ENCODE data around the gene RAPGEF5.
A peak's percentile ranks its signal among the peaks of the same experiment; 100 is the strongest.

Gene RAPGEF5

DNA sequence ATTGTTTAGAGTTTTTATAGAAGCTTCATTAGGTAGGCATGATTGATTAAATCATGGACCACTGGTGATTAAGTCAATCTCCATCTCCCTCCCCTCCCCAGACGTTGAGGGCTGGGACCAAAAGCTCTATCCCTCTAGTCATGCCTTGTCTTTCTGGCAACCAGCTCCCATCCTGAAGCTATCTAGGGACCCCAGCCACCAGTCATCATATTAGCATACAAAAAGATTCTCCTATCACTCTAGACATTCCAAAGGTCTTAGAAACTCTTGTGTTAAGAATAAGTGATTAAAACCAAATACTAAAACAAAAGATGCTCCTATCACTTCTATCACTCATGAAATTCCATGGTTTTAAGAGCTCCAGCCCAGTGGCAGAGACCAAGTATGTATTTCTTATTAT lies 178.2 kb downstream of the RAPGEF5 start:
- DNase-seq: no peak
- intact Hi-C loops (cut with DNase I): no loop called here

DNA sequence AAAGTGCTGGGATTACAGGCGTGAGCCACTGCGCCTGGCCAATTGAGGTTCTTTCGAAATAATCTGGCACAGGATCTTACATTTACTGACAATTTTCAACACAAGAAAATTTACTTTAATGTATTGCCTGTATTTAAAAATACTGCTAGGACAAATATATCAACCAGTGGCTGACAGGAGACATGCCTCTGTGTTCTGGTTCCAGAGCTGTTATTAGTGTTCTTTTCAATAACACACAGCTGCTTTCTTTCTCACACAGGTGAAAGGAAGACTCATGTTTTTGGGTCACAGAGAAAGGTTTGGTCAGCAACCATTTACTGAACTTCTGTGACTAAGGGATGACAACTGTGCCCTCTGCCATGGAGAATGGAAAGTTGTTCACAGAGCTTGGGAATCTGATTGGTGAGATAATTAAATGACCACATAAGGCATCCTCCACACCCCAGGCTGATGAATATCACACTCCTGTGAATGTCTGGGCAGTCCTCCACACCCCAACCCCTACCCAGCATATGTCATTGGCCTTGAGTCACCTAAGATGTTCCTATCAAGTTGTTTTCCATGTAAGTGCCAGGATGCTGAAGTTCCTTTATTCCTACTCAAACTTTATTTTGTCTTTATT lies 180.1 kb downstream of the RAPGEF5 start:
- DNase-seq: no peak
- intact Hi-C loops (cut with DNase I): no loop called here

- no peak for DNase-seq
- intact Hi-C loops (cut with DNase I): no loop called here
Measured at GRCh38 chr7:22174574-22174953, 182.4 kb downstream of the RAPGEF5 start.

- peak in 1 of 10 donors; percentile 69 for DNase-seq
- intact Hi-C loops (cut with DNase I): no loop called here
Measured at GRCh38 chr7:22173685-22174573, 183.0 kb downstream of the RAPGEF5 start.

GRCh38 chr7:22168129-22168634 lies 188.8 kb downstream of the RAPGEF5 start:
- intact Hi-C loops (cut with DNase I): no loop called here
- DNase-seq: no peak

GRCh38 chr7:22167482-22167881 lies 189.5 kb downstream of the RAPGEF5 start:
- intact Hi-C loops (cut with DNase I): no loop called here
- no peak for DNase-seq

- intact Hi-C loops (cut with DNase I): no loop called here
- no peak for DNase-seq
Measured at GRCh38 chr7:22166928-22167327, 190.0 kb downstream of the RAPGEF5 start.

DNA sequence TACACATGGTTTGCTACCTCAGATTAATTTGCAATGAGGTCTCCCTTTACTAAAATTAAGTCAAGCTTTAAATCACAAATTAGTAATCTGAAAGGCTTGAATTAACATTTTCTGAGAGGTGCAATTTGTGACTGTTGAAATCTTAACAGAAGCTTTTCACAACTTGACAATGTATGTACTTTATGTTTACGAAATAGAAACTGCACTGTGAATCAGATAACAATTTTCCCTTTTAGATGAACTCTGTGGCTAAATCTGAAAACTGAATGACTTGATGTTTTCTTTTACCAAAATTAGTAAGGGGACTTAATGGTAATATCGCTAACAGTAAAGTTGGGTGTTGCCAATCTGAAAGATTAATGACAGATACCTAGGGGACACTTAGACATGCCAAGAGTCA lies 197.6 kb downstream of the RAPGEF5 start:
- no peak for DNase-seq
- intact Hi-C loops (cut with DNase I): loop anchor here (5.0 kb wide), 1 partner anchor 33 kb away; no protein-coding TSS in a partner anchor

DNA sequence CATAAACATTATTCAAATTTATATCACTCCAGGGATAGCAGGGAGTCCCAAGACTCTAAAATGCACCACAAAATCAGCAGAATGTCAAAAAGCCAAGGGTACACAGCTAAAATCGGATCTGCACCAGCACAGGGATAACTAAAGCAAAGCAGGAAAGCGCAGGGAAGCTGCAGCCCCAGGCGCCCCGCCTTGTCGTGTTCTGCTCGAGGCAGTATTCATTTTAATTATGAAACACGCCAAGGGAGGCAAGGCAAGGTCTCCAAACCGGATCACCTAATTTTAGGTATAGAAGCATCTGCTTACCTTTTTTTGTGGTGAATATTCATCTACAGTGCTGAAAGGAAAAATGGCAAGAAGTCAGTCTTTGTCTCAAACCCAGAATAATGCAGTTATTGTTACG lies 199.4 kb downstream of the RAPGEF5 start:
- intact Hi-C loops (cut with DNase I): loop anchor here (5.0 kb wide), 1 partner anchor 35 kb away; no protein-coding TSS in a partner anchor
- DNase-seq: no peak

DNA sequence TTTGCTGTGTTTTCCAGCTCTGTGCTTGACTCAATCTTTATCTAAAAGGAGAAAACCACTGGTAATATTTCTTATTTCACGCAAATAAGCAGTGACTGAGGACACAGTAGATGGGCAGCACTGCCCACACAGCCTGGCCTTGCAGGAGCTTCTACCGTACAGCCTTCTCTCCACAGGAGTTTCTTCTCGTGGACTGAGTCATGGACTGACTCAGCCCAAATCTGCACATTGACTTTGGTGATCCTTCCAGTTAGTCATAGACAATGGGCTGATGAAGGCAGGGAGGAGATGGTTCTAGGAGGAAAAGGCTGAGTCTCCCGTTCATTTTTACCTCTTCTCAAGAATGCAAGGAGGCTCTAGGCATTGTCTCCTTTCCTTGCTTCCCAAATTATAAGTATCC lies 200.7 kb downstream of the RAPGEF5 start:
- DNase-seq: peak in 1 of 10 donors; percentile 67
- intact Hi-C loops (cut with DNase I): loop anchor here (5.0 kb wide), 1 partner anchor 36 kb away; no protein-coding TSS in a partner anchor

DNA sequence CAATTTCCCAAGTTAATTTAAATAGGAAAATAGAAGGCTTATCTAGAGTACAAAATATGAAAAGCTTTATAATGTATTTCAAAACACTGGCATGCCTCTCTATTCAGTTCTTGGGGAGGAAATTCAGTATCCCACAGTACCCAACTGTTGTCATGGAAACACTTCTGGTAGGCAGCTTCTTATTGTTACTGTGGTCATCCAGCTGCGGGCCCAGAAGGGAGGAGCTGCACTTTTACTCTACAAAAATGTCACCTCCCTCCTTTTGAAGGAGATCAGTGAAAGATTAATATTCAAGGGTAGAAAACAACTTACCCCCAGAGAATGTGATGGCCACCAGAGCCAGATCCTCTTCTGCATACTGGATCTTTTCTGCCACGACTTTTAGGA lies 202.8 kb downstream of the RAPGEF5 start:
- intact Hi-C loops (cut with DNase I): no loop called here
- no peak for DNase-seq

GRCh38 chr7:22153432-22154142 lies 203.4 kb downstream of the RAPGEF5 start:
- DNase-seq: no peak
- intact Hi-C loops (cut with DNase I): no loop called here

DNA sequence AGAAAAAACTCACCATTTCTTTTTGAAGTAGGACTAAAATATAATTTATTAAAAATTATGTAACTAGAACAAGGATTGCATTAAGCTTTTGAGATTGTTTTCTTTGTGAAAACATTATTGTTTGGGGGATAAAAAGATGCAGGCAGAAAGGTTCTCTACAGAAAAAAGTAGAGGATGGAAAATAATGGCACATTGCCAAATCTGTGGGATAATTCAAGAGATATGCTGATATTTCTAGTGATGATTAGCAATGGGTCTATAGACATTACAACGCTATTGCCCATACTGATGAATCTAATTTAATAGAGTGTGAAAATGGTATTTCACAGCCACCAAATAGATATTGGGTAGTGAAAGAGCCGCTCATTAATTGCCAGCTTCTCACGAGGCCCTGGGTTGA lies 204.3 kb downstream of the RAPGEF5 start:
- DNase-seq: no peak
- intact Hi-C loops (cut with DNase I): no loop called here

GRCh38 chr7:22151901-22152300 lies 205.1 kb downstream of the RAPGEF5 start:
- intact Hi-C loops (cut with DNase I): no loop called here
- no peak for DNase-seq

DNA sequence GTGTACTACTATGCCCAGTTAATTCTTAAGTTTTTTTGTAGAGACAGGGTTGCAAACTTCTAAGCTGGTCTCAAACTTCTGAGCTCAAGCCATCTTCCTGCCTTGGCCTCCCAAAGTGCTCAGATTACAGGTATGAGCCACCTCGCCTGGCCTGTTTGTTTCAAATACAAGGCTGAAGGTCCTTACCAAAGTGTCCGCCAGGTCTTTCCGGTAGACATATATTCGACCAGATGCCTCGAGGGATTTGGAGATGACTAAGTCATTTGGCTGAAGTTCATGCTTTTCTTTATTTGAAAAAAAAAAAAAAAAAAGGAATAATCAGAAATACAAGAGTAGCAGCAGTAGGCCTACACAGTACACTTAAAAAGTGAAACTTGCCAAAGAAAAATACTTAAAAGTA lies 206.7 kb downstream of the RAPGEF5 start:
- intact Hi-C loops (cut with DNase I): no loop called here
- DNase-seq: no peak

- intact Hi-C loops (cut with DNase I): no loop called here
- no peak for DNase-seq
Measured at GRCh38 chr7:22147868-22148267, 209.1 kb downstream of the RAPGEF5 start.

DNA sequence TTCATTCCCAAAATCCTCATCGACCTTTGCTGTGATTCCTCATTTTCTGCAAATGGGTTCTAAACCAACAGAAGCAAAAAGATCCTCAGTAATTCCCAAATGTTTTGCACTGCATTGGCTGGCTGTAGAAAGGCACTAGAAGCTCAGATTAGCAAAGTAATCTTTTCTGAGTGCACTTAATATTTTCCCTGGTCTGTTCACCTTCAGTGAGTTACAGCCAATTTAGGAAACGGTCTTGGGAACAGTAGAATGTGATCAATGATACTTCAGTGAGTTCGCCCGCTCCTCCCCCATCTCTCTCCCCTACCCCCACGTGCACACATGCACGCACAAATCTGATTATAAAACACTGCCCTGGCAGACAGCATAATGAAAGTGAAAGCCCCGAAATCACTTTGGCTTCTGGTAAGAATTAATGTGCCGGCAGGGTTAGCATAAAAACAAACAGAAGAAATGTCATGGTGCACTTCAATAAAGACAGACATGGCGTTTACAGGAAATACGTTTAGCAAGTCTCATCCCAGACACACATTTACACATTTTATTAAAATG lies 209.9 kb downstream of the RAPGEF5 start:
- intact Hi-C loops (cut with DNase I): no loop called here
- DNase-seq: no peak

- intact Hi-C loops (cut with DNase I): no loop called here
- DNase-seq: peak in 1 of 10 donors; percentile 82
Measured at GRCh38 chr7:22144950-22145349, 212.0 kb downstream of the RAPGEF5 start.

DNA sequence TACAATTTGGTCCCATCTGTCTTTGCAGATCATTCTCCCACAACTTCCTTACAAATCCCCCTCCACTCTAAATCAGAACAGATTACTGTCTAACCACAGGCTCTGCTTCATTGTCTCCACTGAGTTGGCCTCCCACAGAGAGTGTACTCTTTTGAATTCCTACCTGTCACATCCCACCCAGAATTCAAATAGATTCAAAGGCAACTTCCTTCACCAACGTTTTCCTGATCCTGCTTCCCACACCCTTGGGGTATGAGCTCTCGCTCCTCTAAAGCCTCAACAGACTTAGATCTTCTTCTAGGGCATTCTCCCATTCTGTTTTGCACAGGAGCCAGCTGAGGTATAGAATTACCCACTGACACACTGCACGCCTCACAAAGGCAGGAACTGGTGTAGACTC lies 213.5 kb downstream of the RAPGEF5 start:
- intact Hi-C loops (cut with DNase I): no loop called here
- no peak for DNase-seq

- DNase-seq: peak in 1 of 10 donors; percentile 48
- intact Hi-C loops (cut with DNase I): no loop called here
Measured at GRCh38 chr7:22142572-22142971, 214.4 kb downstream of the RAPGEF5 start.

DNA sequence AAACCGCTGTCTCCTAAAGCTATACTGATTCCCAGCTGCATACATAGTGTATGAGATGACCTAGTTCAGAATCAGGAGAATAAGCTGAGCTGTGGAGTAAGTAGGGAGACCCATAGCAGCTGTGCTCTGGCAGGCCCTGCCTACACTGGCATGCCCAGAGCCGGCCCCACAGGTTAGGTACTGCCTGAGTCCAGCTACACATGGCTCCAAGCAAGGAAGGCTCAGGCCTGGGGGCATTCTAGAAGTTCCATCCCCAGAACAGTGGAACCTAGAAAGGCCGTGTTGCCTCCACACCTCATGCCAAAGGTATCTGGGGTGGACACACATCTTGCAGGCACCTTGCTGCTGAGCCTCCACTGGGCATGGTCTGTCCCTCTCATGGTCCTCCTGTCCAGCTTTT lies 215.6 kb downstream of the RAPGEF5 start:
- intact Hi-C loops (cut with DNase I): no loop called here
- peak in 1 of 10 donors; percentile 84 for DNase-seq
